Mucosa of descending colon (tissue), 3 donors: ENCODE data around the gene CRYGA. TPM values are rescaled to one million over a fixed set of nuclear protein-coding genes. Genes with fewer than 3 reads are reported as not detected.
"Not testable (repeated sequence)": the region's sequence is repeated elsewhere in the genome, so short reads cannot be mapped to it uniquely, and the experiment has no call there.

Source experiments
- ATAC-seq: fragments of 200-7000 bp; cut with Tn5 transposase; one replicate; pipeline ENCODE4 v1.9.1; 2020; ENCODE audit warnings: mild to moderate bottlenecking, moderate library complexity
- DNase-seq, 3 donors: peaks; one replicate each; pipeline ENCODE4 v3.0.0-alpha.2; 2020
- H3K36me3 ChIP-seq: fragments of 200-600 bp; one replicate; pipeline ENCODE4 v1.8.0; 2021; ENCODE audit warnings: low read depth, mild to moderate bottlenecking
- H3K4me1 ChIP-seq: fragments of 200-600 bp; one replicate; pipeline ENCODE4 v1.8.0; 2021; ENCODE audit warnings: low read depth, mild to moderate bottlenecking
- H3K4me3 ChIP-seq: fragments of 200-600 bp; one replicate; pipeline ENCODE4 v1.8.0; 2021; ENCODE audit warnings: mild to moderate bottlenecking
- H3K9me3 ChIP-seq: fragments of 200-600 bp; one replicate; pipeline ENCODE4 v1.8.0; 2021; ENCODE audit warnings: mild to moderate bottlenecking
- CTCF ChIP-seq: fragments of 200-600 bp; IDR thresholded peaks from one replicate; pipeline ENCODE4 v1.8.0; 2022; ENCODE audit warnings: antibody characterized with exemption, mild to moderate bottlenecking
- intact Hi-C, 2 donors: fragments of 100-400 bp; cut with DNase I in 1 of 2; cut with micrococcal nuclease in 1 of 2; formaldehyde crosslinking; loops; one replicate each; pipeline versions ENCODE4 v1.11.0 to v1.11.1; 2022; cut with DNase I, micrococcal nuclease
- total RNA-seq, 3 donors: library from RNA; stranded (reverse); fragmentation: NEBNext Ultra II Directional in 2 of 3; extraction: Animal tissue kit (Norgen Biotek cat#: 25700) in 2 of 3; gene quantifications; one replicate each; pipeline versions ENCODE4 v1.2.1 to v1.2.4, GENCODE V29; 2021 to 2023
- donor health status: DM: no; HTN: no; CAD: no; lungs with moderate emphysema.
- donor health status: DM: no; HTN: no; CAD: no.
- donor health status: DM: no; HTN: yes; CAD: no.

The CRYGA gene
- total RNA-seq, 3 donors from 2014 or later: not detected

GRCh38 chr2:208147008-208147407 lies 16.4 kb downstream of the CRYGA start:
- intact Hi-C loops: no loop called here
- Histone ChIP-seq H3K36me3 (no peaks in the 10 kb centered on the region), H3K4me3 (no peak overlapping the region), H3K9me3 (no peaks in the 10 kb centered on the region), H3K4me1 (no peaks in the 10 kb centered on the region)
- ATAC-seq (no peak), DNase-seq (no peak)
- no peak for TF ChIP-seq CTCF

DNA sequence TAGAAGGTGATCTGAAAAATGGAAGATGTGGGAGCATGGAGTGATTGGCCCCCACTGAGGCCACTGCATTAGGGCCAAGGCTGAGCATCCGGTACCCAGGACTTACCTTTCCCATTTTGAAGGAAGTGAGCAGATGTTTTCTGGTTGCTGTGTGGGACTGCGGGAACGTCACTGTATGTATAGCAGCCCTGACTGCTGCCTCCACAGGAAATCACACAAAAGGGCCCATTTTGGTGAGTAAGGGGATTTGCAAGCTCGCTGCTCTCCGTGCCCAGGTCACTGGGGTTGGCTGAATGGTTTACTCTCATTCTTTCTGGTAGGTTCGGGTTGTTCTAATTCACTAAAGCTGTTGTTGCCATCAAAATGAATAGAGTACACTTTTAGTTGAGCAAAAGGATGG lies 17.4 kb downstream of the CRYGA start, which contains the start of gene CRYGB:
TSS of gene CRYGB (minus strand) at position 153 of the 400 bp plus-strand sequence. CDS start at position 115, 38 bp downstream.
- no peak for ATAC-seq
- no peaks in the 10 kb centered on the region for H3K9me3 ChIP-seq

DNA sequence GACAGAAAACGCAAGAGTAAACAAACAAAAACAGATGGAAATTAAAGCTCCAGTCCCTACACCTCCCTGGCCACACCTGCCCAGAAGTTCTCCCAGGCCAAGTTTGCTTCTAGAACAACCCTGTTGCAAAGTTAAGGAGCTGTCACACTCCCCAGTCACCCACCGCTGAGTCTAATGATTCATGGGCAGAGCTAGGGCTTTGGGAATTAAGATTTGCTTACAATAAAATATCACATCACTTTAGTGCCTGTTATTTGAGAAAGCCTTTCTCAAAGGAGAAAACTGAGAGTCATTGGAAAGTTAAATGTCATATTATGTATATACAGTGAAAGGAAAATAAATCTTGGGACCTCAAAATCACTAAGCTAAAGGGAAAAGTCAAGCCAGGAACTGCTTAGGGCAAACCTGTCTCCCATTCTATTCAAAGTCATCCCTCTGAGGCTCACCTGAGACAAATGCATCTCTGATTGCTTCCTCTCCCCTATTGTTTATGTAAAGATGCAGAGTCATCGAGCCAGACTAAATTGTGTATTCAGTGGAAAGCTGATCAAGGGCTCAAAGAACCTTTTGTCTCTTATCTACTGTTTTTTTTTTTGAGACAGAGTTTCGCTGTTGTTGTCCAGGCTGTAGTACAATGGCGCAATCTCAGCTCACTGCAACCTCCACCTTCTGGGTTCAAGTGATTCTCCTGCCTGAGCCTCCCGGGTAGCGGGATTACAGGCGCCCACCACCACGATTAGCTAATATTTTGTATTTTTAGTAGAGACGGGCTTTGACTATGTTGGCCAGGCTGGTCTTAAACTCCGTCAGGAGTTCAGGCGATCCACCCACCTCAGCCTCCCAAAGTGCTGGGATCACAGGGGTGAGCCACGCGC lies 20.2 kb downstream of the CRYGA start:
- no peak overlapping the region for H3K4me3 ChIP-seq
- H3K36me3 ChIP-seq: no peaks in the 10 kb centered on the region
- intact Hi-C loops: no loop called here
- ATAC-seq (no peak), DNase-seq (no peak)
- H3K9me3 ChIP-seq: no peaks in the 10 kb centered on the region
- H3K4me1 ChIP-seq: no peaks in the 10 kb centered on the region
- no peak for TF ChIP-seq CTCF

More for the DNA sequence above, 17.4 kb downstream of the CRYGA start, which contains the start of gene CRYGB:
- intact Hi-C loops: no loop called here
- TF ChIP-seq CTCF: no peak
- Histone ChIP-seq H3K36me3 (no peaks in the 10 kb centered on the region), H3K4me3 (no peak within 1 kb of the TSS), H3K4me1 (no peaks in the 10 kb centered on the region)
- no peak for DNase-seq

DNA sequence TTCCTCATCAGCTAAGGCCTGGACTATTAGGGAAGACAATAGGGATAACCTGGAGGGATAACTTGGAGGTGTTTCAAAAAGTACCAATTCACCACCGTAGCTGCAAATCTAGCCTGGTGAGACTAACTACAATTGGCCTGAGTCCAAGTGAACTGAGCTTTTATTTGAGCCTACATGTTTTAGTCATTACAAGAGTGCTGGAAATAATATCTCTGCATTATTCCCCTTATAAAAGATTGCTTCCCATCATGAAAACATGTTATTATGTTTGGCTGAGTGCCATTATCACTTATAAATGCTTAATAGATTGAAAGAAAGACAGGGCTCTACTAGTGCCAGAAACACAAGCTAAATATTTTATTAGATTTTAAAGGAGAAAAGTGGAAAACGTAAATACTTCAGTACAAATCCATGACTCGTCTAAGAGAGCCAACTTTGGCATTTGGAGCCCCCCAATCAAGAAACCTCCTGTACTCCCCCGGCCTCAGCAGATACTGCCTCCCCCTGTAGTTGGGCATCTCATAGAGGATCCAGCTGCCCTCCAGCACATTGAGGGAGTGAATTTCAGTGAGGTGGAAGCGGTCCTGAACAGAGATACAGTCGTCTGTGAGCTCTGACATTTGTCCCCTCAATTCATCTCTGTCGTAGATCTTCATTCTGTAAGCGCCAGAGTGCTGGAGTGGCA lies 21.0 kb downstream of the CRYGA start:
- TF ChIP-seq CTCF: no peak
- DNase-seq: peak in 1 of 3 donors; percentile 8
- intact Hi-C loops: no loop called here
- no peak for ATAC-seq
- no peaks in the 10 kb centered on the region for H3K9me3 ChIP-seq
- no peaks in the 10 kb centered on the region for H3K4me1 ChIP-seq
- H3K4me3 ChIP-seq: no peak overlapping the region
- no peaks in the 10 kb centered on the region for H3K36me3 ChIP-seq

GRCh38 chr2:208139447-208139846 lies 23.9 kb downstream of the CRYGA start:
- intact Hi-C loops: no loop called here
- no peak overlapping the region for H3K4me3 ChIP-seq
- no peaks in the 10 kb centered on the region for H3K4me1 ChIP-seq
- no peak for ATAC-seq
- no peaks in the 10 kb centered on the region for H3K36me3 ChIP-seq
- TF ChIP-seq CTCF: no peak
- no peak for DNase-seq
- no peaks in the 10 kb centered on the region for H3K9me3 ChIP-seq

DNA sequence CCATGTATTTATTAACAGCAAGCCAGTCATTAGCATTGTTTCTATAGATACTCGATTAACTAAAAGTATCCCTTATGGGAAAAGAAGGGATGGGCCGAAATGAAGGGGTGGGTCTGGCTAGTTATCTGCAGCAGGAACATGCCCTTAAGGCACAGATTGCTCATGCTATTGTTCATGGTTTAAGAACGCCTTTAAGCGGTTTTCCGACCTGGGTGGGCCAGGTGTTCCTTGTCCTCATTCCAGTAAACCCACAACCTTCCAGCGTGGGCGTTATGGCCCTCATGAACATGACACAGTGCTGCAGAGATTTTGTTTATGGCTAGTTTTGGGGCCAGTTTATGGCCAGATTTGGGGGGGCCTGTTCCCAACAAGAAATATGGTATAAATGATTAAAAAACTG lies 25.1 kb downstream of the CRYGA start:
- H3K36me3 ChIP-seq, H3K4me3 ChIP-seq, DNase-seq, intact Hi-C loops, H3K4me1 ChIP-seq, ATAC-seq, H3K9me3 ChIP-seq: not testable (repeated sequence)
